CD4-positive, alpha-beta T cell treated with Interferon alpha-2 for 1 hour (primary cell): Measurements from ENCODE around the gene MRPS22.

Experiments
- DNase-seq, 2 donors: peaks; one replicate each; pipeline ENCODE4 v3.0.0-alpha.2; 2020 to 2022

The MRPS22 gene

GRCh38 chr3:139343895-139344856 lies at the start of gene MRPS22:
MRPS22 (plus strand) TSS chr3:139344020; CDS start chr3:139344027, 7 bp downstream.
- peak; percentile 83 to 88 for DNase-seq

GRCh38 chr3:139295040-139295439 lies 48.8 kb upstream of the MRPS22 start:
- DNase-seq: no peak

- no peak for DNase-seq
These were observed 47.6 kb upstream of the MRPS22 start for GRCh38 chr3:139296141-139296718.

GRCh38 chr3:139297588-139298311 lies 46.1 kb upstream of the MRPS22 start:
- no peak for DNase-seq

GRCh38 chr3:139299261-139300132 lies 44.3 kb upstream of the MRPS22 start:
- DNase-seq: no peak

- no peak for DNase-seq
These were observed 43.4 kb upstream of the MRPS22 start for GRCh38 chr3:139300416-139300815.

GRCh38 chr3:139301183-139301582 lies 42.6 kb upstream of the MRPS22 start:
- no peak for DNase-seq

GRCh38 chr3:139301654-139302053 lies 42.2 kb upstream of the MRPS22 start:
- DNase-seq: no peak

- no peak for DNase-seq
These were observed 41.6 kb upstream of the MRPS22 start for GRCh38 chr3:139302084-139302800.

- no peak for DNase-seq
These were observed 41.1 kb upstream of the MRPS22 start for GRCh38 chr3:139302801-139303113.

GRCh38 chr3:139303216-139303615 lies 40.6 kb upstream of the MRPS22 start:
- DNase-seq: no peak

GRCh38 chr3:139304383-139304782 lies 39.4 kb upstream of the MRPS22 start:
- DNase-seq: no peak

- no peak for DNase-seq
These were observed 37.7 kb upstream of the MRPS22 start for GRCh38 chr3:139306078-139306477.

- no peak for DNase-seq
These were observed 36.7 kb upstream of the MRPS22 start for GRCh38 chr3:139307072-139307491.

- DNase-seq: no peak
These were observed 35.9 kb upstream of the MRPS22 start for GRCh38 chr3:139307601-139308555.

GRCh38 chr3:139308560-139308959 lies 35.3 kb upstream of the MRPS22 start:
- DNase-seq: no peak

GRCh38 chr3:139309061-139309591 lies 34.7 kb upstream of the MRPS22 start:
- no peak for DNase-seq

GRCh38 chr3:139309880-139310279 lies 33.9 kb upstream of the MRPS22 start:
- DNase-seq: no peak

- DNase-seq: no peak
These were observed 33.3 kb upstream of the MRPS22 start for GRCh38 chr3:139310474-139310933.

GRCh38 chr3:139311557-139311956 lies 32.3 kb upstream of the MRPS22 start:
- no peak for DNase-seq
